K562 (cell line): ENCODE results near the gene SPATA33. TPM values are rescaled to one million over a fixed set of nuclear protein-coding genes. Genes with fewer than 3 reads are reported as not detected.

Experiments
- MAX ChIP-seq: sonication (generic); formaldehyde crosslinking; IDR thresholded peaks from 2 replicates; pipeline ENCODE4 v1.9.0; 2022; ENCODE audit warnings: mild to moderate bottlenecking, missing genetic modification reagents
- SFPQ ChIP-seq: fragments of 200-400 bp; formaldehyde crosslinking; IDR thresholded peaks from 2 replicates; pipeline ENCODE4 v1.6.1; 2017; ENCODE audit warnings: mild to moderate bottlenecking, low read depth, low read length, moderate library complexity
- TBL1XR1 ChIP-seq, 2 experiments: IDR thresholded peaks; 2 replicates each; pipeline ENCODE4 v1.6.1; 2012; ENCODE audit warnings: improper control_type of control experiment in 2 of 2, low read length in 2 of 2, mild to moderate bottlenecking in 1 of 2
- ZNF143 ChIP-seq: sonication (generic); formaldehyde crosslinking; IDR thresholded peaks from 2 replicates; pipeline ENCODE4 v1.9.0; 2022; ENCODE audit warnings: mild to moderate bottlenecking, missing genetic modification reagents
- polyA plus RNA-seq, 8 experiments: library from polyadenylated mRNA; depleted of rRNA in 4 of 8; stranded (reverse) in 5 of 8; unstranded in 3 of 8; fragments of >200 nt; fragmentation: Nextera tagmentation in 2 of 8; fragmentation: Illumina TruSeq in 1 of 8; extraction: Ambion mirVana in 2 of 8; extraction: Trizol in 1 of 8; gene quantifications; 2 replicates each; pipeline versions ENCODE4 v1.2.1 to v1.2.3, GENCODE V29; 2011 to 2014; ENCODE audit warnings: inconsistent platforms in 1 of 8, missing spikeins in 1 of 8
- total RNA-seq, 7 experiments: library from RNA; depleted of rRNA in 6 of 7; stranded (reverse); fragments of >200 nt in 6 of 7; fragmentation: Illumina TruSeq in 2 of 7; extraction: Trizol in 2 of 7; gene quantifications; 2 replicates each; pipeline versions ENCODE4 v1.2.1 to v1.2.3, GENCODE V29; 2011 to 2021; ENCODE audit warnings: low replicate concordance in 1 of 7
- TF ChIP-seq, protein P1 (sequence below): fragments of 250-450 bp; sonication (Bioruptor Pico); IDR thresholded peaks from 2 replicates; pipeline ENCODE4 v1.4.0; 2020; ENCODE audit warnings: mild to moderate bottlenecking, moderate library complexity
- TF ChIP-seq, protein P2 (sequence below): fragments of 450-650 bp; conservative IDR thresholded peaks from 2 replicates; pipeline ENCODE4 v1.6.1; 2016; ENCODE audit warnings: missing genetic modification characterization, low read depth, mild to moderate bottlenecking, control low read depth, missing compliant biosample characterization
- TF ChIP-seq, protein P3 (sequence below): fragments of 450-650 bp; IDR thresholded peaks from 2 replicates; pipeline ENCODE4 v1.6.1; 2016; ENCODE audit warnings: mild to moderate bottlenecking, moderate library complexity

SPATA33 gene
- total and polyA plus RNA-seq, 9 of the 15 experiments (the other 6 are each of a cell fraction or from before 2014, with no cell fraction given) = 4.0 to 20.0 (median 11.8) TPM

GRCh38 chr16:89700100-89700648 is 42.5 kb downstream of the SPATA33 start (continued):
- TF ChIP-seq, protein P1, sequence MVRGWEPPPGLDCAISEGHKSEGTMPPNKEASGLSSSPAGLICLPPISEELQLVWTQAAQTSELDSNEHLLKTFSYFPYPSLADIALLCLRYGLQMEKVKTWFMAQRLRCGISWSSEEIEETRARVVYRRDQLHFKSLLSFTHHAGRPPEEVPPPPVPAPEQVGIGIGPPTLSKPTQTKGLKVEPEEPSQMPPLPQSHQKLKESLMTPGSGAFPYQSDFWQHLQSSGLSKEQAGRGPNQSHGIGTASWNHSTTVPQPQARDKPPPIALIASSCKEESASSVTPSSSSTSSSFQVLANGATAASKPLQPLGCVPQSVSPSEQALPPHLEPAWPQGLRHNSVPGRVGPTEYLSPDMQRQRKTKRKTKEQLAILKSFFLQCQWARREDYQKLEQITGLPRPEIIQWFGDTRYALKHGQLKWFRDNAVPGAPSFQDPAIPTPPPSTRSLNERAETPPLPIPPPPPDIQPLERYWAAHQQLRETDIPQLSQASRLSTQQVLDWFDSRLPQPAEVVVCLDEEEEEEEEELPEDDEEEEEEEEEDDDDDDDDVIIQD (CRISPR knock-in tag) = no peak
- TF ChIP-seq TBL1XR1 (IDR thresholded peaks at IDR 0.05; ENCODE audit: low read length in 2 of 2) (peak in 1 of 2 experiments; percentile 31; a peak in 1 of 4 replicates), ZNF143 (no peak; the same call in 1 of the 2 replicates), MAX (CRISPR knock-in tag) (peak; percentile 91), SFPQ (no peak)
- TF ChIP-seq, protein P2, sequence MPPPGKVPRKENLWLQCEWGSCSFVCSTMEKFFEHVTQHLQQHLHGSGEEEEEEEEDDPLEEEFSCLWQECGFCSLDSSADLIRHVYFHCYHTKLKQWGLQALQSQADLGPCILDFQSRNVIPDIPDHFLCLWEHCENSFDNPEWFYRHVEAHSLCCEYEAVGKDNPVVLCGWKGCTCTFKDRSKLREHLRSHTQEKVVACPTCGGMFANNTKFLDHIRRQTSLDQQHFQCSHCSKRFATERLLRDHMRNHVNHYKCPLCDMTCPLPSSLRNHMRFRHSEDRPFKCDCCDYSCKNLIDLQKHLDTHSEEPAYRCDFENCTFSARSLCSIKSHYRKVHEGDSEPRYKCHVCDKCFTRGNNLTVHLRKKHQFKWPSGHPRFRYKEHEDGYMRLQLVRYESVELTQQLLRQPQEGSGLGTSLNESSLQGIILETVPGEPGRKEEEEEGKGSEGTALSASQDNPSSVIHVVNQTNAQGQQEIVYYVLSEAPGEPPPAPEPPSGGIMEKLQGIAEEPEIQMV = no peak
- TF ChIP-seq, protein P3, sequence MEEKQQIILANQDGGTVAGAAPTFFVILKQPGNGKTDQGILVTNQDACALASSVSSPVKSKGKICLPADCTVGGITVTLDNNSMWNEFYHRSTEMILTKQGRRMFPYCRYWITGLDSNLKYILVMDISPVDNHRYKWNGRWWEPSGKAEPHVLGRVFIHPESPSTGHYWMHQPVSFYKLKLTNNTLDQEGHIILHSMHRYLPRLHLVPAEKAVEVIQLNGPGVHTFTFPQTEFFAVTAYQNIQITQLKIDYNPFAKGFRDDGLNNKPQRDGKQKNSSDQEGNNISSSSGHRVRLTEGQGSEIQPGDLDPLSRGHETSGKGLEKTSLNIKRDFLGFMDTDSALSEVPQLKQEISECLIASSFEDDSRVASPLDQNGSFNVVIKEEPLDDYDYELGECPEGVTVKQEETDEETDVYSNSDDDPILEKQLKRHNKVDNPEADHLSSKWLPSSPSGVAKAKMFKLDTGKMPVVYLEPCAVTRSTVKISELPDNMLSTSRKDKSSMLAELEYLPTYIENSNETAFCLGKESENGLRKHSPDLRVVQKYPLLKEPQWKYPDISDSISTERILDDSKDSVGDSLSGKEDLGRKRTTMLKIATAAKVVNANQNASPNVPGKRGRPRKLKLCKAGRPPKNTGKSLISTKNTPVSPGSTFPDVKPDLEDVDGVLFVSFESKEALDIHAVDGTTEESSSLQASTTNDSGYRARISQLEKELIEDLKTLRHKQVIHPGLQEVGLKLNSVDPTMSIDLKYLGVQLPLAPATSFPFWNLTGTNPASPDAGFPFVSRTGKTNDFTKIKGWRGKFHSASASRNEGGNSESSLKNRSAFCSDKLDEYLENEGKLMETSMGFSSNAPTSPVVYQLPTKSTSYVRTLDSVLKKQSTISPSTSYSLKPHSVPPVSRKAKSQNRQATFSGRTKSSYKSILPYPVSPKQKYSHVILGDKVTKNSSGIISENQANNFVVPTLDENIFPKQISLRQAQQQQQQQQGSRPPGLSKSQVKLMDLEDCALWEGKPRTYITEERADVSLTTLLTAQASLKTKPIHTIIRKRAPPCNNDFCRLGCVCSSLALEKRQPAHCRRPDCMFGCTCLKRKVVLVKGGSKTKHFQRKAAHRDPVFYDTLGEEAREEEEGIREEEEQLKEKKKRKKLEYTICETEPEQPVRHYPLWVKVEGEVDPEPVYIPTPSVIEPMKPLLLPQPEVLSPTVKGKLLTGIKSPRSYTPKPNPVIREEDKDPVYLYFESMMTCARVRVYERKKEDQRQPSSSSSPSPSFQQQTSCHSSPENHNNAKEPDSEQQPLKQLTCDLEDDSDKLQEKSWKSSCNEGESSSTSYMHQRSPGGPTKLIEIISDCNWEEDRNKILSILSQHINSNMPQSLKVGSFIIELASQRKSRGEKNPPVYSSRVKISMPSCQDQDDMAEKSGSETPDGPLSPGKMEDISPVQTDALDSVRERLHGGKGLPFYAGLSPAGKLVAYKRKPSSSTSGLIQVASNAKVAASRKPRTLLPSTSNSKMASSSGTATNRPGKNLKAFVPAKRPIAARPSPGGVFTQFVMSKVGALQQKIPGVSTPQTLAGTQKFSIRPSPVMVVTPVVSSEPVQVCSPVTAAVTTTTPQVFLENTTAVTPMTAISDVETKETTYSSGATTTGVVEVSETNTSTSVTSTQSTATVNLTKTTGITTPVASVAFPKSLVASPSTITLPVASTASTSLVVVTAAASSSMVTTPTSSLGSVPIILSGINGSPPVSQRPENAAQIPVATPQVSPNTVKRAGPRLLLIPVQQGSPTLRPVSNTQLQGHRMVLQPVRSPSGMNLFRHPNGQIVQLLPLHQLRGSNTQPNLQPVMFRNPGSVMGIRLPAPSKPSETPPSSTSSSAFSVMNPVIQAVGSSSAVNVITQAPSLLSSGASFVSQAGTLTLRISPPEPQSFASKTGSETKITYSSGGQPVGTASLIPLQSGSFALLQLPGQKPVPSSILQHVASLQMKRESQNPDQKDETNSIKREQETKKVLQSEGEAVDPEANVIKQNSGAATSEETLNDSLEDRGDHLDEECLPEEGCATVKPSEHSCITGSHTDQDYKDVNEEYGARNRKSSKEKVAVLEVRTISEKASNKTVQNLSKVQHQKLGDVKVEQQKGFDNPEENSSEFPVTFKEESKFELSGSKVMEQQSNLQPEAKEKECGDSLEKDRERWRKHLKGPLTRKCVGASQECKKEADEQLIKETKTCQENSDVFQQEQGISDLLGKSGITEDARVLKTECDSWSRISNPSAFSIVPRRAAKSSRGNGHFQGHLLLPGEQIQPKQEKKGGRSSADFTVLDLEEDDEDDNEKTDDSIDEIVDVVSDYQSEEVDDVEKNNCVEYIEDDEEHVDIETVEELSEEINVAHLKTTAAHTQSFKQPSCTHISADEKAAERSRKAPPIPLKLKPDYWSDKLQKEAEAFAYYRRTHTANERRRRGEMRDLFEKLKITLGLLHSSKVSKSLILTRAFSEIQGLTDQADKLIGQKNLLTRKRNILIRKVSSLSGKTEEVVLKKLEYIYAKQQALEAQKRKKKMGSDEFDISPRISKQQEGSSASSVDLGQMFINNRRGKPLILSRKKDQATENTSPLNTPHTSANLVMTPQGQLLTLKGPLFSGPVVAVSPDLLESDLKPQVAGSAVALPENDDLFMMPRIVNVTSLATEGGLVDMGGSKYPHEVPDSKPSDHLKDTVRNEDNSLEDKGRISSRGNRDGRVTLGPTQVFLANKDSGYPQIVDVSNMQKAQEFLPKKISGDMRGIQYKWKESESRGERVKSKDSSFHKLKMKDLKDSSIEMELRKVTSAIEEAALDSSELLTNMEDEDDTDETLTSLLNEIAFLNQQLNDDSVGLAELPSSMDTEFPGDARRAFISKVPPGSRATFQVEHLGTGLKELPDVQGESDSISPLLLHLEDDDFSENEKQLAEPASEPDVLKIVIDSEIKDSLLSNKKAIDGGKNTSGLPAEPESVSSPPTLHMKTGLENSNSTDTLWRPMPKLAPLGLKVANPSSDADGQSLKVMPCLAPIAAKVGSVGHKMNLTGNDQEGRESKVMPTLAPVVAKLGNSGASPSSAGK = no peak
